ENCODE measurements around the gene XCR1. TPM values are rescaled to one million over a fixed set of nuclear protein-coding genes. Genes with fewer than 3 reads are reported as not detected.

The XCR1 gene
- total and polyA plus RNA-seq, 9 of the 15 experiments (the other 6 are each of a cell fraction or from before 2014, with no cell fraction given): not detected

DNA sequence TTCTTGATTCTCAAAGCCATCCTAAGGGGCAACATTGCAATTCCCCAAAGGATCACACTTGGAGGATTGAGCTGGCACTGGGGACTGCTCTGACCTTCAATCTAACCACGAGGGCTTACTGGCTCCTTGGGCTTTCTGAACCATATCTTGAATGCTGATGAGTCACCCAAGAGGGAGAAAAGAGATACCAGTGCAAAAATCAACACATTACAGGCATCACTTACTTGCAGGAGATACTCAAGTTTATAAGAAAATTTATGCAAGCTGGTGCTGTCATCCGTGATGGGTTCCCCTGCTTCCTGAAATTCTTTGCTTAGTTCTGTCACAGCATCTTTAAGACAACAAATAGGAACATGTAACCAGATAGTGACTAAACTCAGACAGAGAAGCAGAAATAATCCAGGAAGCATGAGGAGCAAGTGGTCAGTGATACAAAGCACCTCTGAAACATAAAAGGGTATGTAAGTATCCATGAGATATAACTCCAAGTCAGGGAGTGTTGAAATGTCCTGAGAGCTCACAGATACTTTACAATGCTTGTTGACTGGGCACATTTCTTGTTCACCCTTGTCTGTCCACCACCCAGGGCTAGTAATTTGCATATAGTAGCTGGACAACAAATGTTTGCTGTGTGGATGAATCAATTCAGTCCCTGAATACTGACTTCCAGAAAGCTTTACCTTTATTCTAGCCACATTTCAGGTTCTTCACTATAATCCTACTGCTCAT is 45.8 kb downstream of the XCR1 start (continued):
- TF ChIP-seq JUNB (CRISPR knock-in tag; conservative IDR thresholded peaks at IDR 0.05): 0 out of 2 replicates have a peak, but pooled peaks have one; percentile 44
- no peak for TF ChIP-seq PHF20 (IDR thresholded peaks at IDR 0.05; ENCODE audit: partially characterized antibody)
- TF ChIP-seq CCNT2 (IDR thresholded peaks at IDR 0.05; ENCODE audit: borderline replicate concordance, extremely low read depth, insufficient read length, low read depth, low read length): no peak
- no peak for TF ChIP-seq SRSF9 (IDR thresholded peaks at IDR 0.05; ENCODE audit: borderline replicate concordance, low read depth, low read length)
- 0 out of 2 replicates have a peak, but pooled peaks have one; percentile 12 for TF ChIP-seq CBFA2T2 (conservative IDR thresholded peaks at IDR 0.05)
- TF ChIP-seq ARID1B (IDR thresholded peaks at IDR 0.05): peak; percentile 75
- TF ChIP-seq, protein P1, sequence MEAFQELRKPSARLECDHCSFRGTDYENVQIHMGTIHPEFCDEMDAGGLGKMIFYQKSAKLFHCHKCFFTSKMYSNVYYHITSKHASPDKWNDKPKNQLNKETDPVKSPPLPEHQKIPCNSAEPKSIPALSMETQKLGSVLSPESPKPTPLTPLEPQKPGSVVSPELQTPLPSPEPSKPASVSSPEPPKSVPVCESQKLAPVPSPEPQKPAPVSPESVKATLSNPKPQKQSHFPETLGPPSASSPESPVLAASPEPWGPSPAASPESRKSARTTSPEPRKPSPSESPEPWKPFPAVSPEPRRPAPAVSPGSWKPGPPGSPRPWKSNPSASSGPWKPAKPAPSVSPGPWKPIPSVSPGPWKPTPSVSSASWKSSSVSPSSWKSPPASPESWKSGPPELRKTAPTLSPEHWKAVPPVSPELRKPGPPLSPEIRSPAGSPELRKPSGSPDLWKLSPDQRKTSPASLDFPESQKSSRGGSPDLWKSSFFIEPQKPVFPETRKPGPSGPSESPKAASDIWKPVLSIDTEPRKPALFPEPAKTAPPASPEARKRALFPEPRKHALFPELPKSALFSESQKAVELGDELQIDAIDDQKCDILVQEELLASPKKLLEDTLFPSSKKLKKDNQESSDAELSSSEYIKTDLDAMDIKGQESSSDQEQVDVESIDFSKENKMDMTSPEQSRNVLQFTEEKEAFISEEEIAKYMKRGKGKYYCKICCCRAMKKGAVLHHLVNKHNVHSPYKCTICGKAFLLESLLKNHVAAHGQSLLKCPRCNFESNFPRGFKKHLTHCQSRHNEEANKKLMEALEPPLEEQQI (IDR thresholded peaks at IDR 0.05): no peak
- TF ChIP-seq TARDBP (IDR thresholded peaks at IDR 0.05): no peak
- TF ChIP-seq, protein P2, sequence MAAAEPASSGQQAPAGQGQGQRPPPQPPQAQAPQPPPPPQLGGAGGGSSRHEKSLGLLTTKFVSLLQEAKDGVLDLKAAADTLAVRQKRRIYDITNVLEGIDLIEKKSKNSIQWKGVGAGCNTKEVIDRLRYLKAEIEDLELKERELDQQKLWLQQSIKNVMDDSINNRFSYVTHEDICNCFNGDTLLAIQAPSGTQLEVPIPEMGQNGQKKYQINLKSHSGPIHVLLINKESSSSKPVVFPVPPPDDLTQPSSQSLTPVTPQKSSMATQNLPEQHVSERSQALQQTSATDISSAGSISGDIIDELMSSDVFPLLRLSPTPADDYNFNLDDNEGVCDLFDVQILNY (CRISPR knock-in tag; IDR thresholded peaks at IDR 0.05): no peak
- TF ChIP-seq, protein P3, sequence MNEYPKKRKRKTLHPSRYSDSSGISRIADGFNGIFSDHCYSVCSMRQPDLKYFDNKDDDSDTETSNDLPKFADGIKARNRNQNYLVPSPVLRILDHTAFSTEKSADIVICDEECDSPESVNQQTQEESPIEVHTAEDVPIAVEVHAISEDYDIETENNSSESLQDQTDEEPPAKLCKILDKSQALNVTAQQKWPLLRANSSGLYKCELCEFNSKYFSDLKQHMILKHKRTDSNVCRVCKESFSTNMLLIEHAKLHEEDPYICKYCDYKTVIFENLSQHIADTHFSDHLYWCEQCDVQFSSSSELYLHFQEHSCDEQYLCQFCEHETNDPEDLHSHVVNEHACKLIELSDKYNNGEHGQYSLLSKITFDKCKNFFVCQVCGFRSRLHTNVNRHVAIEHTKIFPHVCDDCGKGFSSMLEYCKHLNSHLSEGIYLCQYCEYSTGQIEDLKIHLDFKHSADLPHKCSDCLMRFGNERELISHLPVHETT (CRISPR knock-in tag; conservative IDR thresholded peaks at IDR 0.05 in 1 of 2, IDR thresholded peaks at IDR 0.05 in 1 of 2): no peak
- TF ChIP-seq, protein P4, sequence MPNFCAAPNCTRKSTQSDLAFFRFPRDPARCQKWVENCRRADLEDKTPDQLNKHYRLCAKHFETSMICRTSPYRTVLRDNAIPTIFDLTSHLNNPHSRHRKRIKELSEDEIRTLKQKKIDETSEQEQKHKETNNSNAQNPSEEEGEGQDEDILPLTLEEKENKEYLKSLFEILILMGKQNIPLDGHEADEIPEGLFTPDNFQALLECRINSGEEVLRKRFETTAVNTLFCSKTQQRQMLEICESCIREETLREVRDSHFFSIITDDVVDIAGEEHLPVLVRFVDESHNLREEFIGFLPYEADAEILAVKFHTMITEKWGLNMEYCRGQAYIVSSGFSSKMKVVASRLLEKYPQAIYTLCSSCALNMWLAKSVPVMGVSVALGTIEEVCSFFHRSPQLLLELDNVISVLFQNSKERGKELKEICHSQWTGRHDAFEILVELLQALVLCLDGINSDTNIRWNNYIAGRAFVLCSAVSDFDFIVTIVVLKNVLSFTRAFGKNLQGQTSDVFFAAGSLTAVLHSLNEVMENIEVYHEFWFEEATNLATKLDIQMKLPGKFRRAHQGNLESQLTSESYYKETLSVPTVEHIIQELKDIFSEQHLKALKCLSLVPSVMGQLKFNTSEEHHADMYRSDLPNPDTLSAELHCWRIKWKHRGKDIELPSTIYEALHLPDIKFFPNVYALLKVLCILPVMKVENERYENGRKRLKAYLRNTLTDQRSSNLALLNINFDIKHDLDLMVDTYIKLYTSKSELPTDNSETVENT (CRISPR knock-in tag; IDR thresholded peaks at IDR 0.05): no peak
- no peak for TF ChIP-seq ZNF561 (CRISPR knock-in tag; conservative IDR thresholded peaks at IDR 0.05)
- TF ChIP-seq CC2D1A (IDR thresholded peaks at IDR 0.05): no peak
- TF ChIP-seq RFX7 (CRISPR knock-in tag; IDR thresholded peaks at IDR 0.05): no peak
- no peak for TF ChIP-seq ZNF197 (CRISPR knock-in tag; IDR thresholded peaks at IDR 0.05; ENCODE audit: low read depth)
- TF ChIP-seq, protein P5, sequence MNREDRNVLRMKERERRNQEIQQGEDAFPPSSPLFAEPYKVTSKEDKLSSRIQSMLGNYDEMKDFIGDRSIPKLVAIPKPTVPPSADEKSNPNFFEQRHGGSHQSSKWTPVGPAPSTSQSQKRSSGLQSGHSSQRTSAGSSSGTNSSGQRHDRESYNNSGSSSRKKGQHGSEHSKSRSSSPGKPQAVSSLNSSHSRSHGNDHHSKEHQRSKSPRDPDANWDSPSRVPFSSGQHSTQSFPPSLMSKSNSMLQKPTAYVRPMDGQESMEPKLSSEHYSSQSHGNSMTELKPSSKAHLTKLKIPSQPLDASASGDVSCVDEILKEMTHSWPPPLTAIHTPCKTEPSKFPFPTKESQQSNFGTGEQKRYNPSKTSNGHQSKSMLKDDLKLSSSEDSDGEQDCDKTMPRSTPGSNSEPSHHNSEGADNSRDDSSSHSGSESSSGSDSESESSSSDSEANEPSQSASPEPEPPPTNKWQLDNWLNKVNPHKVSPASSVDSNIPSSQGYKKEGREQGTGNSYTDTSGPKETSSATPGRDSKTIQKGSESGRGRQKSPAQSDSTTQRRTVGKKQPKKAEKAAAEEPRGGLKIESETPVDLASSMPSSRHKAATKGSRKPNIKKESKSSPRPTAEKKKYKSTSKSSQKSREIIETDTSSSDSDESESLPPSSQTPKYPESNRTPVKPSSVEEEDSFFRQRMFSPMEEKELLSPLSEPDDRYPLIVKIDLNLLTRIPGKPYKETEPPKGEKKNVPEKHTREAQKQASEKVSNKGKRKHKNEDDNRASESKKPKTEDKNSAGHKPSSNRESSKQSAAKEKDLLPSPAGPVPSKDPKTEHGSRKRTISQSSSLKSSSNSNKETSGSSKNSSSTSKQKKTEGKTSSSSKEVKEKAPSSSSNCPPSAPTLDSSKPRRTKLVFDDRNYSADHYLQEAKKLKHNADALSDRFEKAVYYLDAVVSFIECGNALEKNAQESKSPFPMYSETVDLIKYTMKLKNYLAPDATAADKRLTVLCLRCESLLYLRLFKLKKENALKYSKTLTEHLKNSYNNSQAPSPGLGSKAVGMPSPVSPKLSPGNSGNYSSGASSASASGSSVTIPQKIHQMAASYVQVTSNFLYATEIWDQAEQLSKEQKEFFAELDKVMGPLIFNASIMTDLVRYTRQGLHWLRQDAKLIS (CRISPR knock-in tag; IDR thresholded peaks at IDR 0.05): no peak

Measured in K562 (cell line).